Pulmonary artery endothelial cell (primary cell): ENCODE results near the gene SNTA1. TPM values are rescaled to one million over a fixed set of nuclear protein-coding genes. Genes with fewer than 3 reads are reported as not detected.
"Not testable (repeated sequence)": the region's sequence is repeated elsewhere in the genome, so short reads cannot be mapped to it uniquely, and the experiment has no call there.

Experiments used
- DNase-seq: peaks from one replicate; pipeline ENCODE4 v3.0.0-alpha.2; 2011; ENCODE audit warnings: low read depth, low spot score
- total RNA-seq: library from RNA; depleted of rRNA; stranded (reverse); fragments of >200 nt; gene quantifications from 2 replicates; pipeline ENCODE4 v1.2.3, GENCODE V29; 2014

The SNTA1 gene
- total RNA-seq, 1 donor from 2014 or later = 9.5 TPM

GRCh38 chr20:33433465-33434234 is 9.9 kb downstream of the SNTA1 start:
- DNase-seq = no peak

- DNase-seq = no peak
These were observed 11.7 kb downstream of the SNTA1 start for GRCh38 chr20:33431797-33432381.

DNA sequence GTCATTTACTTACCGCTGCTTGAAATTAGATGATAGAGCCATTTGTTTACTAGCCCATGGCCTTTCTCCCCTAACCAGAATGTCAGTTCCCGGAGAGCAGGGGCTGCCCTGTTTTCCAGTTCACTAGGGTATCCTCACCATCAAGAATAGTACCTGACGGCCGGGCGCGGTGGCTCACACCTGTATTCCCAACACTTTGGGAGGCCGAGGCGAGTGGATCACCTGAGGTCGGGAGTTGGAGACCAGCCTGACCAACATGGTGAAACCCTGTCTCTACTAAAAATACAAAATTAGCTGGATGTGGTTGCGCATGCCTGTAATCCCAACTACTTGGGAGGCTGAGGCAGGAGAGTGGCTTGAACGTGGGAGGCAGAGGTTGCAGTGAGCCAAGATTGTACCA is 19.7 kb downstream of the SNTA1 start:
- DNase-seq = not testable (repeated sequence)

GRCh38 chr20:33423141-33423834 is 20.3 kb downstream of the SNTA1 start:
- no peak for DNase-seq

- DNase-seq = no peak
These were observed 24.2 kb downstream of the SNTA1 start for GRCh38 chr20:33419140-33419974.

DNA sequence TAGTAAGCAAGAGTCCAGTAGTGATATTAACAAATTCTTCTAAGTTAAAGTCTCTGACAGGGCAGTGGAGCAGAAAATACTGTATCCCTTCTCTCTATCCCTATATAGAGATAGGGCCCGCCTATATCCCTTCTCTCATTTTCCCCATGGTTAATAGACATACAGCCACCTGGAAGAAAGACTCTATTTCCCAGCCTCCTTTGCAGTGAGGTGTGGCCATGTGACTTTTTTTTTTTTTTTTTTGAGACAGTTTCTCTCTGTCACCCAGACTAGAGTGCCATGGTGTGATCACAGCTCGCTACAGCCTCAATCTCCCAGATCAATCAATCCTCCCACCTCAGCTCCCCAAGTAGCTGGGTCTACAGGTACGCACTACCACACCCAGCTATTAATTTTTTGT is 25.5 kb downstream of the SNTA1 start:
- no peak for DNase-seq

GRCh38 chr20:33415948-33416347 is 27.6 kb downstream of the SNTA1 start:
- no peak for DNase-seq

DNA sequence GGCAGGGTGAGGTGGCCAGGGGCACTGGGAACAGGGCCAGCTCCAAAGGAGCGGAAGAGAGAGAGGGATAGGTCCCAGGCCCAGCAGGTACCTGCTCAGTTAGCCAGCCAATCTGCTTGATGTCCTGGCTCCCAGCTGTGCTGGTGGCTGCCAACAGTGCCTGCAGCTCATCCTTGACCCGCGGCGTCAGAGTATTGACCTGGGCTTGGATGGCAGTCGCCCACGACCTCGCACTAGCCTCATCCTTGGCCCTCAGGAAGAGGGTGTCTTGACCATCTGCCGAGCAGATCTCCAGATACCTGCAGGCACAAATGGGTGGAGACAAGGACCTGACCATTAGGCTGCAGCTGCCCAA is 31.1 kb downstream of the SNTA1 start:
- no peak for DNase-seq

- no peak for DNase-seq
These were observed 31.7 kb downstream of the SNTA1 start for GRCh38 chr20:33411711-33412483.

DNA sequence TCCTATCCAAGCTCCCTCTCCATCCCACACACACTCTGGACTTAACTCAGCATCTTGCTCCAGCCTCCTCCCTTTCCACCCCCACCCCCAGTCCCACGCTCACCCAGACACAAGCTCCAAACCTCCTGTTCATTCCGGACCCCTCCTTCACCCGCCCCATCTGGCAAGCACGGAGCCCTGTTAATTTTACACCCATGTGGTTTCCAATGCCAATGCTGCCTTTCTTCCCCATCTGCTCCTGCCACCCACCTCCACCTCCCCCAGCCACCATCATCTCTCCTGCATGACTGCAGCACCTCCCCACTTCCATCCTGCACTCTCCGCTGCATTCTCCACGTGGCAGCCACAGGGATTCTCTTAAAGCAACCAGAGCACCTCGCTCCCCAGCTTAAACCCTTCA is 32.3 kb downstream of the SNTA1 start:
- no peak for DNase-seq

- DNase-seq = no peak
These were observed 33.4 kb downstream of the SNTA1 start for GRCh38 chr20:33410081-33410742.

- no peak for DNase-seq
These were observed 34.6 kb downstream of the SNTA1 start for GRCh38 chr20:33408716-33409654.

DNA sequence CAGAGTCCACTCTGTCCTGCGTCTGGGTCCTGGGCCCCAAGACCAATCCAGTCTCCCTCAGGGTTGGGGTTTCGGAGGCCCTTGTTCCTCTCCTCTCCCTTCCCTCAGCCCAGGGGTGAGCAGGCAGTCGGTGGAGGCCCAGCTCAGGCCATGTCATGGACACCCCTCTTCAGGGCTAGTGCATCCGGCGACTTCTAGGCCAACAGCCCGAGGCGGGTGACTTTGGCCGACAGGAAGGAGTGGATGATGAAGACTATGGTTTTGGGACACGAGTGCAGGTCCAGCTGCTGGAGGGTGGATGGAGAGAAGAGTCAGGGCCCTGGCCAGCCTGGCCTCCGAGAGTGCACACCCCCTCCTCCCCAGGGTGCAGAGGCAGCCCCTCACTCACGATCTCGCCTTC is 35.2 kb downstream of the SNTA1 start:
- DNase-seq = no peak

- DNase-seq = no peak
These were observed 35.8 kb downstream of the SNTA1 start for GRCh38 chr20:33407796-33408195.

DNA sequence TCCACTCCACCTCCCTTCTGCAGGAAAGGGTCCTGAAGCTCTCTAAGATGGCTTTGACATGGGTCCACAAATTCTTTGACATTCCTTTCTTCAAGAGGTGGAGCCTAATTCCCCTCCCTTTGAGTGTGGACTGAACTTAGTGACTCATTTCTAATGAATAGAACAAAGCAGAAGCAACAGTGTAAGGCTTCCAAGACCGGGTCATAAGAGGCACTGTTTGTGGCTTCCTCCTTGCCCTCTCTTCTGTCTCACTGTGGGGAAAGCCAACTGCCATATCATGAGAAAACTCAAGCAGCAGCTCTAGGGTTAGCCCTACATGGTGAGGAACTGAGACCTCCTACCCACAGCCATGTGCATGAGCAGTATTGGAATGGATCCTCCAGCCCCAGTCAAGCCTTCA is 36.3 kb downstream of the SNTA1 start:
- no peak for DNase-seq

DNA sequence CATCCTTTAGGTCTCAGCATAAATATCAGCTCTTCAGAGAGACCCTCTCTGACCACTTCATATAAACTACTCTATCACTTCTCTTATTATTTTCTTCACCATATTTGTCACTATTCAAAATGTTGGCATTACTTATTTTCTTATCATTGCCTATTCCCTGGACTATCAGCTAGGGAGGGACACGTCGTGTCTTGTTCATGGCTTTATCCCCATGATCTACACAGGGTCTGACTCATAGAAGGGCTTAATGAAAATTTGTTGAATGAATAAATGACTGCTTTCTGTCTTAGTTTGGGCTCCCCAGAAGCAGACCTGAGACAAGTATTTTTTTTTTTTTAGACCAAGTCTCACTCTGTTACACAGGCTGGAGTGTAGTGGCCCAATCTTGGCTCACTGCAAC is 39.3 kb downstream of the SNTA1 start:
- DNase-seq = no peak

DNA sequence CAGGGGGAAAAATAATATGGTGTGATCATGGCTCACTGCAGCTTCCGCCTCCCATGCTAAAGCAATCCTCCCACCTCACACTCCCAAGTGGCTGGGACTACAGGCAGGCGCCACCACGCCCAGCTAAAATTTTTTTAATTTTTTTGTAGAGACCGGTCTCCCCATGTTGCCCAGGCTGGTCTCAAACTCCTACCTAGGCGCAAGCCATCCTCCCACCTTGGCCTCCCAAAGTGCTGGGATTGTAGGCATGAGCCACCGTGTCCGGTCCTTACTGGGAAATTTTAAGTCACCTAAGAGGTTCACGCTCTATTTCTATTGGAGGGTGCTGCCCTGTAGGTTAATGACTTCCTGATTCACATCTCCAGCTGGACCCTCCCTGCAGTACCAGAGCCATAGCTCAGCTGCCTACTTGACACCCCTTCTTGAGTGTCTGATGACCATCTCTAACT is 41.6 kb downstream of the SNTA1 start:
- no peak for DNase-seq

- peak; percentile 75 for DNase-seq
These were observed 42.2 kb downstream of the SNTA1 start, which contains the start of gene CDK5RAP1 for GRCh38 chr20:33401184-33401920. Gene CDK5RAP1, minus strand, starts transcription at chr20:33401519. Its CDS starts 4,455 bp downstream, at chr20:33397064.

DNA sequence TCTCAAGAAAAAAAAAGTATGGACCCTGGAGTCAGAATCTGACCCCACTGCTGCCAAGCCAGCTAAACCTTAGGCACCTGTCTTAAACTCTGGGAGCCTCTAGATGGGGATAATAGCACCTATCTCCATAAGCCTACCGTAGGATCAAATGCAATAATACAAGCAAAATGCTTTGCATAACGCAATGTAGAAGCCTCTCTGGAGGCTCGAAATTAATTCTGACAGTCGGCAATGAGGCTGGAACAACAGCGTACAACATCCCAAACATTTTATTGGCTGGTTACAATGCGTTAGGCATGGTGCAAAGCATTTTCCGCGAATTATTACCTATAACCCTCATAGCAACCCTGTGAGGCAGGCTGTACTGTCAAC is 42.8 kb downstream of the SNTA1 start:
- no peak for DNase-seq
